OCI-LY3 (cell line): ENCODE measurements around the gene CABP2.

Experiments used
- CTCF ChIP-seq: fragments of 200-600, 300-600 bp; sonication (generic); IDR thresholded peaks from 2 replicates; pipeline ENCODE4 v1.5.1; 2014; ENCODE audit warnings: antibody characterized with exemption, low read length, low read depth
- EZH2phosphoT487 ChIP-seq: fragments of 200-600 bp; shearing (Covaris generic); IDR thresholded peaks from 2 replicates; pipeline ENCODE4 v1.6.1; 2018; ENCODE audit warnings: antibody characterized with exemption, mixed run types, low read depth

- TF ChIP-seq CTCF (no peak), EZH2phosphoT487 (no peak)
Measured at GRCh38 chr11:67489203-67489884, 33.9 kb downstream of the CABP2 start.
